Activated CD8-positive, alpha-beta memory T cell treated with anti-CD3 and anti-CD28 coated beads, Interleukin-2, amount 10 ng/mL, durations not matched to agents 7 days and 5 days (primary cell): ENCODE data around the gene PTPRG. TPM values are rescaled to one million over a fixed set of nuclear protein-coding genes. Genes with fewer than 3 reads are reported as not detected.

Source experiments
- ATAC-seq: fragments of 150-1000 bp; cut with Tn5 transposase; one replicate; pipeline ENCODE4 v1.10.0; 2021; ENCODE audit warnings: moderate library complexity
- CTCF ChIA-PET: fragments of 350-600 bp; sonication (Branson Sonifier 250); formaldehyde crosslinking; loops from one replicate; lab custom pipeline; 2021; ENCODE audit warnings: antibody characterized with exemption; lab: Charles Lee
- DNase-seq: peaks from one replicate; pipeline ENCODE4 v3.0.0-alpha.2; 2020
- H3K27ac Mint-ChIP-seq: one replicate; pipeline ENCODE4 v1.8.0; 2021; ENCODE audit warnings: mild to moderate bottlenecking, mixed read lengths
- H3K27me3 Mint-ChIP-seq: one replicate; pipeline ENCODE4 v1.8.0; 2021; ENCODE audit warnings: mixed read lengths
- H3K36me3 Mint-ChIP-seq: one replicate; pipeline ENCODE4 v1.8.0; 2021; ENCODE audit warnings: mild to moderate bottlenecking, mixed read lengths
- H3K4me1 Mint-ChIP-seq: one replicate; pipeline ENCODE4 v1.8.0; 2021; ENCODE audit warnings: mixed read lengths
- H3K4me3 Mint-ChIP-seq: one replicate; pipeline ENCODE4 v1.8.0; 2021; ENCODE audit warnings: mild to moderate bottlenecking, moderate library complexity, mixed read lengths
- H3K9me3 Mint-ChIP-seq: one replicate; pipeline ENCODE4 v1.8.0; 2022; ENCODE audit warnings: low read depth, mixed read lengths
- total RNA-seq, 2 experiments: library from RNA; stranded (reverse); gene quantifications; one replicate each; pipeline ENCODE4 v1.2.3, GENCODE V29; 2021

Gene PTPRG
- total RNA-seq, 2 experiments from 2014 or later: 0.21 TPM; not detected in 1

DNA sequence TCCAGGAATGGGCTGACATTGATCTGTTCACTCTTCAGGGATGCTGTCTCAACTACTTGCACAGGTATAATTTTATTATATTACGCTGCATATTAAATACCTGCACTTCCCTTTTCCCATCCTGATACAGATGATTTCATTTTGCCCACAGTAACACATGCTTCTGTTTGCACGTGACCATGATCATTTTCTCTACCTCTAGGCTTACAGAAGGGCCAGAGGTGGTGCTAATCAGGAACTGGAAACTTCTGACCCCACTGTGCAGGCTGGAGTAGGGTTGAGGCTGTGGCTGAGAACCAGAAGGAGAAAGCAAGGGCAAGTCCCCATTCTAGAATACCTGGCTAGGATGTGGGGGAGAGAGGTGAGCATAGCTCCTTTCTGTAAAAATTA, 304.8 kb downstream of the PTPRG start:
- Mint-ChIP-seq H3K4me3 (no peak overlapping the region), H3K27me3 (no peaks in the 10 kb centered on the region), H3K4me1 (no peaks in the 10 kb centered on the region), H3K36me3 (no peaks in the 10 kb centered on the region), H3K9me3 (no peaks in the 10 kb centered on the region), H3K27ac (no peak overlapping the region)
- CTCF ChIA-PET: no interaction called here
- no peak for DNase-seq
- ATAC-seq: no peak

DNA sequence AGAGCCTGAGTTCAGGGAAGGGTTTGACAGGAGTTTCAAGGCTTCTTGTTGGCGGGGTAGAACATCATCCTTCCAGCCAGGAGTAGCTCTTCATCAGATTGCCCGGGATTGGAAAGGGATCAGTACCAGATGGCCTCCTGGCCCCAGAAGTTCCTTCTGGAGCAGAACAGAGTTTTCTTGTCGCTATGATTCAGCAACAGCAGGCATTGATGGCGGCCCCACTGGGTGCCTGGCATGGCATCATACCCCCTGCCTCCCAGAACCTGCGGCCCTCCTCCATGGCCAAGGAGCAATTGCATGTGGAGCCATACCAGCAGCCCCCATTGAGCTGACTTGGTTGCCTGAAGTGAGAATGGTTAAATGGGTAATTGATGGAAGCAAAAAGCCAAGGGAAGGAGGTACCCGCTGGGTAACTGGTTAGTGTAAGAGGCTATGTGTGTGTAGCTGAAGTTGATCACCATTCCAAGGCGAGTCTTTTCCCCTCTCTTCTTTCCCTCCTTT, 305.6 kb downstream of the PTPRG start:
- no peak overlapping the region for H3K4me3 Mint-ChIP-seq
- no peak overlapping the region for H3K27ac Mint-ChIP-seq
- H3K9me3 Mint-ChIP-seq: no peaks in the 10 kb centered on the region
- CTCF ChIA-PET: no interaction called here
- H3K36me3 Mint-ChIP-seq: no peaks in the 10 kb centered on the region
- DNase-seq: no peak
- no peak for ATAC-seq
- no peaks in the 10 kb centered on the region for H3K27me3 Mint-ChIP-seq
- H3K4me1 Mint-ChIP-seq: no peaks in the 10 kb centered on the region

DNA sequence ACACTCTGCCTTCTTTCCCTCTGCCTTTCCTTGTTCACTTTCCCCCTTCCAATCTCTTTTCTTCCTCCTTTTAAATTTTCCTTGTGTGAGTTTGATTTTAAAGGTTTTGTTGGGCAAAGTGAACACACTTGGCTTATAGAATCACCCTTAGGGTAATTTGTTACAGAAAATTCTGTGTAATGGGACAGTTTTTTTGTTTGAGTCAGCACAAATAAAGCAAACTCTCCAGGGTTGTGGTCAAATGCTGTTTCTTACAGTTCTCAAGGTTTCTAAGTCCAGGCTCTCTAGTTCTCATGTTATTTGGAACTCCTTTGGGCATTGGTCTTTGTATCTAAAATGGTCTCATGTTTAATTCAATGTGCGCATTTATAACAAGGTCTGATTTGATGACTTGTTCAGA, 307.1 kb downstream of the PTPRG start:
- H3K4me1 Mint-ChIP-seq: no peaks in the 10 kb centered on the region
- H3K27me3 Mint-ChIP-seq: no peaks in the 10 kb centered on the region
- DNase-seq (no peak), ATAC-seq (no peak)
- no peak overlapping the region for H3K27ac Mint-ChIP-seq
- CTCF ChIA-PET: no interaction called here
- no peak overlapping the region for H3K4me3 Mint-ChIP-seq
- no peaks in the 10 kb centered on the region for H3K36me3 Mint-ChIP-seq
- no peaks in the 10 kb centered on the region for H3K9me3 Mint-ChIP-seq

DNA sequence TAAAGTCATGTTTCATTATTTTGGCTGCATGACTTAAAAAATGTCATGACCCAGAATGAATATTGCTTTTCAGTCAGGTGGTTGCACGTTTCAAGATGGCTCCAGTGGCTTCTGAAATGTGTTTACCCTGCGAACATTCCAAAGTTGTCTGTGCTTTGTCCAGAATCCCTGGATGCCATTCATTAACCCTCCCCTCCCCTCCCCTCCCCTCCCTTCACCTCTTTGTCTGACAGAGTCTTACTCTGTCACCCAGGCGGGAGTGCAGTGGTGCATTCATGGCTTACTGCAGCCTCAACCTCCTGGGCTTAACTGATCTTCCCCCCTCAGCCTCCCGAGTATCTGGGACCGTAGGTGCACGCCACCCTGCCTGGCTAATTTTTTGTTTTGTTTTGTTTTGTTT, 308.0 kb downstream of the PTPRG start:
- DNase-seq: no peak
- Mint-ChIP-seq H3K27ac (no peak overlapping the region), H3K4me1 (no peaks in the 10 kb centered on the region), H3K9me3 (no peaks in the 10 kb centered on the region), H3K27me3 (no peaks in the 10 kb centered on the region), H3K4me3 (no peak overlapping the region), H3K36me3 (no peaks in the 10 kb centered on the region)
- CTCF ChIA-PET: no interaction called here
- ATAC-seq: no peak

DNA sequence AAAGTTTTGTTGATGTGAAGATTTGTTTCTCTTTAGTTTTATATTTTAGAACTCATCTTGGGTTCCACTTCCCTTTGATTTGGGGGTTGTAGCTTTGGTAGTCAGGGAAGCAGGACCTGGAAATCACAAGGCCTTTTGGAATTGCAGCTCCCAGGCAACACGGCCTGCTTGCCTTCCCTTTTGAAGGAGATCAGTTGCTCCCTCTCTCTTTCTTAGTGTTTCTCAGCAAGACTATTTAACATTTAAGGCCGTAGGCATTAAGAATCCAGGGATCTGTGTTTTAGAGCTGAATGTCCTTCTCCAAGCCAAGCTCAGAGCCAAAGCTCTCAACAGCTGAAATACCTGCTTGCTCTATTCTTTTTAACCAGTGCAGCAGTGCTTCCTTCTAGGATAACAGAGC, 310.3 kb downstream of the PTPRG start:
- Mint-ChIP-seq H3K27me3 (no peaks in the 10 kb centered on the region), H3K9me3 (no peaks in the 10 kb centered on the region), H3K36me3 (no peaks in the 10 kb centered on the region), H3K4me1 (no peaks in the 10 kb centered on the region), H3K4me3 (no peak overlapping the region), H3K27ac (no peak overlapping the region)
- CTCF ChIA-PET: no interaction called here
- ATAC-seq: no peak
- no peak for DNase-seq

DNA sequence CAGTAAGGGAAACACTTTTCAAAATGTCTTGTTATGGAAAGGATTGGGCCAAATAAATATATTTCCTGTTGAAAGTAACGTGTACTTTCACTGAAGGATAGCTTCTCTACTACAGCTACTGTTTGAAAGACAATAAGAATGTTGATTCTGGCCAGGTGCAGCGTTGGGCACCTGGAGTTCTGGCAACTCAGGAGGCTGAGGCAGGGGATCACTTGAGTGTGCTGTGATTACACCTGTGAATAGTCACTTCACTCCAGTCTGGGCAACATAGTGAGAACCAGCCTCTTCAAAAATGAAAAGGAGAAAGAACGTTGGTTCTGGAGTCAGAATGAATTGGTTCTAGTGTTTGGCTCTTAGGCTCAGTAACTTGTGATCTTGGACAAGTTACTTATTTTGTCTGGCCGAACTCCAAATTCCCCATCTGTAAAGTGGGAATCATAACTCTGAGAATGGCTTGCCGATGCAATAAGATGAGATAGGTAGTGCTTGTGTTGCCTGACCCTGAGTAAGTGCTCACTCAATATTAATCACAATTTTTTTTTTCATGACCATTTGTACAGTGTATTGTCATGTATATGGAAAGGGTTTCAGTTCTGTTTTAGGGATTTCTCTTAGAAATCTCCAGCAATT, 310.8 kb downstream of the PTPRG start:
- ATAC-seq: no peak
- no peaks in the 10 kb centered on the region for H3K9me3 Mint-ChIP-seq
- CTCF ChIA-PET: no interaction called here

DNA sequence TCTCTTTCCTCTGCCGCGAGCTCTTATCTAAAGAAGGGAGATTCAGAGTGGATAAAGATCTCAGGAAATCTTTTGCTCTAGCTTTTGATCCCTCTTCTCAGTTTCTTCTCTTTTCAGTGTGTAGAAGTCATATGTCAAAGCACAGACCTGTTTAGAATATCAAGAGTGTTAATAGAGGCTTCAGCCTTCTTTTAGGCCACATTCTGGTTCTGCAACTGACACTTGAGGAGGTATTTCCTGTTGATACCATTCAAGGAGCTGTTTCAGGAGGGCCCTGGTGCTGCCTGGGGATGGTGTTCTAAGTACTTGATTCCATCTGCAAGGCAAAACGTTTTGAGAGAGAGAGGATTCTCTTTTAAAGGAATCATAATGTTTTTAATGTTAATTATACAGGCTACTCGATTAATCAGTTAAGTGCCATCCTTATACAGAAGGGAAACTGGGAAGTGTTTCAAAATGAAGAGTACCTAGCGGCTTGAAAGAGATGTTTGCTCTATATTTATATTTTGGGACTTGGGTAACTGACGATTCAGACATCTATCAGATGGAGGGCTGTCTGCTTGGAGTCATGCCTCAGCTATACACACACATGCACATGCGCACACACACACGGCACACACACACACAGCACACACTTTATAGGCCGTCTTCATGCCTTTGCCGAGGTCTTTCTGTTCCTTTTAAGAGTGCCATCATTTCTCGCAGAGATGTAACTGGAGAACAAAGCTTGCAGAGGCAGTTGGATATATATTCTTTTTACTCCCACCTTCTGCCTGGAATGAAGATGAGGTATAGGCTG, 313.9 kb downstream of the PTPRG start:
- ATAC-seq: no peak
- no peaks in the 10 kb centered on the region for H3K9me3 Mint-ChIP-seq
- CTCF ChIA-PET: no interaction called here

More for the DNA sequence above, 310.8 kb downstream of the PTPRG start:
- no peaks in the 10 kb centered on the region for H3K27me3 Mint-ChIP-seq
- no peak overlapping the region for H3K27ac Mint-ChIP-seq
- no peak overlapping the region for H3K4me3 Mint-ChIP-seq
- no peak for DNase-seq
- H3K4me1 Mint-ChIP-seq: no peaks in the 10 kb centered on the region
- no peaks in the 10 kb centered on the region for H3K36me3 Mint-ChIP-seq

DNA sequence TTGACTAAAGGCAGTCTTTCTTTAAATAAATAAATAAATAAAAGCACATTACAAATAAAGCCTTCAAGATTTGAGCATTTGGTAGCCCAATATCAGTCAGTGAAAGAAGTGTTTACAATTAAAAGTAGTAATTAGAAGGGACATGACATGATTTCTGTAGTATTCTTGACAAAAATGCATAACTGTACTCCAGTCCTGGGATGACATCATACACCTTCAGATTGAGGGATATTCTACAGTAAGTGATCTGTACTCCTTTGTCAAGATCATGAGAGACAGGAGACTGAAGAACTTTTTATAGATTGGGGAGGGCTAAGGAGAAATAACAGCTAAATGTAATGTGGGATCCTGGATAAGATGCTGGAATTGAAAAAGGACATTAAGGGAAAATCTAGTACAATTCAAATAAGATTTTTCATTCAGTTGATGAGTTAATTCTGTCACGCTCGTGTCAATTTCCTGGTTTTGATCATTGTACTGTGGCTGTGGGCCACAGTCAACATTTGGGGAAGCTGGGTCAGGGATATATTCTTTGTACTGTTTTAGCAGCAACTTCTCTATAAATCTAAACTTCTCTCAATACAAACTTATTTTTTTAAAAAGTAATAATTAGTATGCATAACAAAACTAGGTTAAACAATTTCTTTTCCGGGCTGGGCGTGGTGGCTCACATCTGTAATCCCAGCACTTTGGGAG, 314.8 kb downstream of the PTPRG start:
- Mint-ChIP-seq H3K36me3 (no peaks in the 10 kb centered on the region), H3K27ac (no peak overlapping the region), H3K4me1 (no peaks in the 10 kb centered on the region), H3K4me3 (no peak overlapping the region), H3K27me3 (no peaks in the 10 kb centered on the region), H3K9me3 (no peaks in the 10 kb centered on the region)
- CTCF ChIA-PET: no interaction called here
- DNase-seq: no peak
- no peak for ATAC-seq

More for the DNA sequence above, 313.9 kb downstream of the PTPRG start:
- Mint-ChIP-seq H3K36me3 (no peaks in the 10 kb centered on the region), H3K27ac (no peak overlapping the region), H3K4me3 (no peak overlapping the region), H3K4me1 (no peaks in the 10 kb centered on the region), H3K27me3 (no peaks in the 10 kb centered on the region)
- no peak for DNase-seq

DNA sequence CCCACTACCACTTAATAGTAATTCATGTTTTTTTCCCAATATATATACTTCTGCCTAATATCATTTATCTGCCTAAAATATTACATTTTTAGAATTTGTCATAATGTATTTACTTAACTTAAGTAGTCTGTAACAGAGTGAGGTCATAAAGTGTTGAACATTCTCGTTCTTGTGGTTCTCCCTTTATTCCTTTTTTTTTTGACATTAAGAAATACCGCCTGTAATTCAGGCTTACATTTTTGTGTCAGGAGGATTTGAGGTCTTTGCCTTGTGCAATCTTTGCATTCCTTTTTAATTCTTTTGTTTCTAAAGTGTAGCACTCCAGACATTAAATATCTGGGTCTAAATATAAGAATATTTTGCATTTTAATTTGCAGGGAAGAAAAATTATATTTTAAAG, 315.4 kb downstream of the PTPRG start:
- H3K36me3 Mint-ChIP-seq: no peaks in the 10 kb centered on the region
- CTCF ChIA-PET: no interaction called here

DNA sequence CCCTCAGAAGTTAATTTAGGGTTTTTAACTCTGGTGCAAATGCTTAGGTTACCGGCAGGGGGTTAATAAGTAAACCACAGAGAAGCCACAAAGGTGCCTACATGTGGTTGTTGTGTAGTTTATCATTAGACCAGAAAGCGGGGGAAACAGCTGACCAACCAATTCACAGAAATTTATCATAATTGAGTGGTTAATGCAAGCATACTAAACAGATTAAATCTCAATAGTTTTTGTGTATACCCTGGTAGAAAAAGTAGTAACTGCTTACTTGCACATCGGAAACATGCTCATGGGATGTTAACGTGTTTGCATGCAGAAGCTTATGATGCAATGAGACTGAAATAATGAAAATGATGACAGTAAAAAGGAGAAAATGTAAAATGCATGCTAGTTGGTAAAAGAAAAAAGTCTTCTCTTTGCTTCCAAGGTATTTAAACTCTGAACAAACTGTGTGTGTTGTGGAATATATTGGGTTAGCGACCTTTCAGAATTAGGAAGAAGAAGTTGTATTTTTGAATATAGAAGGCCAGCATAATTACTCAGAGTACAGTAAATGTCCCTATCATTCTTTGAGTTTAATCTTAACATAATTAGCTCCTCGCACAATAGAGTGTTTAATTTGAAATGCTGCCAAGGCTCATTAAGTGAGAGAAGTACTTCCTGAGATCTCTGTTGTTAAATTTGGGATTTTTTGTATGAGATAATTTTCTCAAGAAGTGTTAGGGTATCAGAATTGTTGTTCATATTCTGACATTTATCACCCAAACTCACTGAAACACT, 316.2 kb downstream of the PTPRG start:
- no peaks in the 10 kb centered on the region for H3K27me3 Mint-ChIP-seq
- H3K4me3 Mint-ChIP-seq: no peak overlapping the region
- CTCF ChIA-PET: no interaction called here
- H3K36me3 Mint-ChIP-seq: no peaks in the 10 kb centered on the region
- DNase-seq: no peak
- no peak for ATAC-seq
- no peaks in the 10 kb centered on the region for H3K9me3 Mint-ChIP-seq
- no peak overlapping the region for H3K27ac Mint-ChIP-seq
- no peaks in the 10 kb centered on the region for H3K4me1 Mint-ChIP-seq

More for the DNA sequence above, 315.4 kb downstream of the PTPRG start:
- Mint-ChIP-seq H3K4me1 (no peaks in the 10 kb centered on the region), H3K4me3 (no peak overlapping the region), H3K27ac (no peak overlapping the region), H3K9me3 (no peaks in the 10 kb centered on the region), H3K27me3 (no peaks in the 10 kb centered on the region)
- ATAC-seq (no peak), DNase-seq (no peak)

DNA sequence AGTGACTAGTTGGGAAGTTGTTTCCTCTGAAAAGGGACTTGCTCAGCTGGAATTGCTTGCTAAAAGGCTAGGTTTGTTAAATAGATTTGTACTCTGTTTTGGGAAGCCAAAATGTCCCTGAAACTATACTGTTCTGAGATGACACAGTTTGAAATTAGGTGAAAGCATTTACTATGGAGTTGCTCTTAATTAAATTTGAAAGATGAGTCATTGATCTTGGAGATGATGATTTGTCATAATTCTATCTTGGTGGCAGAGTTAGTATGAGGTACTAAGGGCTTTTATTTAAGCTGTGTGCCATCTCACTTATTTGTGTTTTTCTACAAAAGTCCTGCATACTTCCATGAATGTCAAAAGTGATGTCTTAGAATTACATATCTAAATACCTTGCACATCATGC, 320.9 kb downstream of the PTPRG start:
- Mint-ChIP-seq H3K9me3 (no peaks in the 10 kb centered on the region), H3K36me3 (no peaks in the 10 kb centered on the region), H3K4me3 (no peak overlapping the region), H3K27me3 (no peaks in the 10 kb centered on the region), H3K4me1 (no peaks in the 10 kb centered on the region), H3K27ac (no peak overlapping the region)
- CTCF ChIA-PET: no interaction called here
- DNase-seq: no peak
- ATAC-seq: no peak

DNA sequence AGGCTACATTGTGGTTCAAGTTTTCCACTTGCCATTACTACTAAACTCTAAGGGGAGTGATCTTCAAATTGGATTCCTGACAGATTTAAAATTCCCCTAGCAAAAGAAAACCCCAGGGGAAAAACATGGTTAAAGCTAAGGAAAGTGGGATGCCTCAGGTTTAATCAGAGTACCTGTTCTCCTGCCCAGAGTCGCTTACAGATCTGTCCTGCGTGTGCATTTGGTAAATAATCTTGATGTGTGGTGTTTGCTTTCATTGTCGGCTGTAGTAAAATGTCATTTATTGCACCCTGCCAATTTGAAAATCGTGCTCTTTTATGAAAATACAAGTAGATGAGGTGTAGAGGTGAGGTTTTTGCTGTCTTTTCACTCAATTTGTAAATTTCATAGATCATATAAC, 323.4 kb downstream of the PTPRG start:
- Mint-ChIP-seq H3K27ac (no peak overlapping the region), H3K4me1 (no peaks in the 10 kb centered on the region), H3K36me3 (no peaks in the 10 kb centered on the region), H3K9me3 (no peaks in the 10 kb centered on the region), H3K4me3 (no peak overlapping the region), H3K27me3 (no peaks in the 10 kb centered on the region)
- ATAC-seq (no peak), DNase-seq (no peak)
- CTCF ChIA-PET: no interaction called here

DNA sequence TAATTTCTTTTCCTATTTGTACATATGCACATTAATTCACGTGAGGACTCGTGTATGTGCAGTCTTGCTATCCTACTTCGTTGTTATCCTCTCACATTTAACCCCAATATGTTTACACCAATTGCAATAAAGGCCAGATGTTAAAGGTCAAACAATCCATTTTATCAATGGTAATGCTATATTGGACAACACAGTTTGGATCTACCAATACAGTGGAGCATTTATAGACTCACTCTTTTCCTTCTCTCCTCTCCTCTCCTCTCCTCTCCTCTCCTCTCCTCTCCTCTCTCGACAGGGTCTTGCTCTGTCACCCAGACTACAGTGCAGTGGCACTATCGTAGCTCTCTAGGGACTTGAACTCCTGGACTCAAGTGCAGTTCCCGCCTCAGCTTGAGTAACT, 324.0 kb downstream of the PTPRG start:
- Mint-ChIP-seq H3K9me3 (no peaks in the 10 kb centered on the region), H3K27ac (no peak overlapping the region), H3K36me3 (no peaks in the 10 kb centered on the region), H3K27me3 (no peaks in the 10 kb centered on the region), H3K4me1 (no peaks in the 10 kb centered on the region), H3K4me3 (no peak overlapping the region)
- no peak for ATAC-seq
- no peak for DNase-seq
- CTCF ChIA-PET: no interaction called here
